IMR-90 (cell line): ENCODE data around the gene HOXB1. TPM values are rescaled to one million over a fixed set of nuclear protein-coding genes. Genes with fewer than 3 reads are reported as not detected.
A peak's percentile ranks its signal among the peaks of the same experiment; 100 is the strongest.

ENCODE experiments used
- ATAC-seq: fragments of 200-7000 bp; cut with Tn5 transposase; 2 replicates; pipeline ENCODE4 v1.9.1; 2020; ENCODE audit warnings: low read depth, mild to moderate bottlenecking, moderate library complexity
- BruUV-seq: library from RNA; stranded (reverse); fragments of 400-500 nt; replicated peaks from 2 replicates; lab custom pipeline; 2021; lab: Mats Ljungman, UMichigan
- CTCF ChIA-PET: fragments of 300-600 bp; formaldehyde crosslinking; extraction: SDS; loops from one replicate; lab custom pipeline; 2021; ENCODE audit warnings: antibody characterized with exemption; lab: Yijun Ruan, JAX
- POLR2A ChIA-PET: fragments of 300-600 bp; sonication (Branson Sonifier 250); formaldehyde crosslinking; loops from one replicate; lab custom pipeline; 2022; ENCODE audit warnings: antibody characterized with exemption; ENCODE audit not compliant: unreplicated experiment; lab: Charles Lee
- DNase-seq: peaks from one replicate; pipeline ENCODE4 v3.0.0; 2013
- H2AFZ ChIP-seq: replicated peaks from 2 replicates; pipeline ENCODE3; 2013; ENCODE audit warnings: low read length, mild to moderate bottlenecking; ENCODE audit not compliant: poor library complexity
- H2AK5ac ChIP-seq: 2 replicates; pipeline ENCODE4 v1.6.1; 2013; ENCODE audit warnings: low read depth, low read length, inconsistent platforms
- H2AK9ac ChIP-seq: replicated peaks from 2 replicates; pipeline ENCODE3; 2013; ENCODE audit warnings: mild to moderate bottlenecking, low read depth, low read length, moderate library complexity; ENCODE audit not compliant: poor library complexity
- H2BK120ac ChIP-seq: 2 replicates; pipeline ENCODE4 v1.6.1; 2013; ENCODE audit warnings: low read depth, low read length, inconsistent platforms
- H2BK15ac ChIP-seq: 3 replicates; pipeline ENCODE4 v1.6.1; 2013; ENCODE audit warnings: low read depth, low read length, inconsistent platforms
- H2BK20ac ChIP-seq: 2 replicates; pipeline ENCODE4 v1.6.1; 2013; ENCODE audit warnings: low read depth, mild to moderate bottlenecking, inconsistent platforms, low read length, moderate library complexity
- H2BK5ac ChIP-seq: 2 replicates; pipeline ENCODE4 v1.6.1; 2013; ENCODE audit warnings: mild to moderate bottlenecking, low read depth, low read length, inconsistent platforms; ENCODE audit not compliant: poor library complexity, severe bottlenecking
- H3K14ac ChIP-seq: replicated peaks from 2 replicates; pipeline ENCODE4 v1.6.1; 2013; ENCODE audit warnings: low read depth, low read length, inconsistent platforms
- H3K18ac ChIP-seq: 2 replicates; pipeline ENCODE4 v1.6.1; 2013; ENCODE audit warnings: low read depth, low read length, control low read depth
- H3K23ac ChIP-seq: 2 replicates; pipeline ENCODE4 v1.6.1; 2013; ENCODE audit warnings: low read depth, low read length, inconsistent platforms
- H3K27ac ChIP-seq: 2 replicates; pipeline ENCODE4 v1.5.1; 2013; ENCODE audit warnings: mild to moderate bottlenecking, control low read depth, low read length; ENCODE audit not compliant: insufficient read depth
- H3K27me3 ChIP-seq: 2 replicates; pipeline ENCODE4 v1.6.1; 2013; ENCODE audit warnings: low read length; ENCODE audit not compliant: control insufficient read depth, insufficient read depth
- H3K36me3 ChIP-seq: 2 replicates; pipeline ENCODE4 v1.6.1; 2013; ENCODE audit warnings: low read length, mixed read lengths; ENCODE audit not compliant: control insufficient read depth, insufficient read depth
- H3K4ac ChIP-seq: 2 replicates; pipeline ENCODE4 v1.6.1; 2013; ENCODE audit warnings: low read depth, low read length, inconsistent platforms
- H3K4me1 ChIP-seq: 2 replicates; pipeline ENCODE4 v1.6.1; 2013; ENCODE audit warnings: low read length, mixed read lengths; ENCODE audit not compliant: control insufficient read depth, insufficient read depth
- H3K4me2 ChIP-seq: 2 replicates; pipeline ENCODE4 v1.6.1; 2013; ENCODE audit warnings: low read depth, mild to moderate bottlenecking, control low read depth, low read length, moderate library complexity
- H3K4me3 ChIP-seq: 2 replicates; pipeline ENCODE4 v1.5.1; 2013; ENCODE audit warnings: low read depth, mild to moderate bottlenecking, control low read depth, low read length, moderate library complexity; ENCODE audit not compliant: insufficient read depth
- H3K56ac ChIP-seq: 2 replicates; pipeline ENCODE4 v1.6.1; 2013; ENCODE audit warnings: low read length, inconsistent platforms; ENCODE audit not compliant: insufficient read depth; ENCODE audit errors: extremely low read depth
- H3K79me1 ChIP-seq, 2 experiments: 2 replicates each; pipeline ENCODE4 v1.6.1; 2013; ENCODE audit warnings: low read length in 2 of 2, inconsistent platforms in 1 of 2, low read depth in 1 of 2
- H3K9ac ChIP-seq: 2 replicates; pipeline ENCODE4 v1.6.1; 2013; ENCODE audit warnings: low read depth, low read length, control low read depth
- H3K9me1 ChIP-seq: 2 replicates; pipeline ENCODE4 v1.6.1; 2013; ENCODE audit warnings: low read length, inconsistent platforms; ENCODE audit not compliant: insufficient read depth
- H3K9me3 ChIP-seq: 2 replicates; pipeline ENCODE4 v1.6.1; 2013; ENCODE audit warnings: low read length; ENCODE audit not compliant: control insufficient read depth, insufficient read depth
- H4K20me1 ChIP-seq: 2 replicates; pipeline ENCODE4 v1.6.1; 2013; ENCODE audit warnings: low read length, inconsistent platforms; ENCODE audit not compliant: insufficient read depth
- H4K5ac ChIP-seq: 2 replicates; pipeline ENCODE4 v1.6.1; 2013; ENCODE audit warnings: mild to moderate bottlenecking, low read depth, low read length, control low read depth
- H4K8ac ChIP-seq, 2 experiments: 2 replicates each; pipeline ENCODE4 v1.6.1; 2013; ENCODE audit warnings: low read depth in 2 of 2, low read length in 2 of 2, control low read depth in 1 of 2, inconsistent platforms in 1 of 2
- H4K91ac ChIP-seq: 2 replicates; pipeline ENCODE4 v1.6.1; 2013; ENCODE audit warnings: low read depth, low read length, inconsistent platforms; ENCODE audit not compliant: insufficient read depth
- BHLHE40 ChIP-seq: fragments of 150-350 bp; IDR thresholded peaks from 2 replicates; pipeline ENCODE4 v1.6.1; 2016; ENCODE audit warnings: mild to moderate bottlenecking, low read depth, low read length
- CEBPB ChIP-seq: IDR thresholded peaks from 2 replicates; pipeline ENCODE4 v1.6.1; 2012; ENCODE audit warnings: low read depth, low read length, improper control_type of control experiment
- CHD1 ChIP-seq: IDR thresholded peaks from 2 replicates; pipeline ENCODE4 v1.6.1; 2012; ENCODE audit warnings: low read depth, low read length, improper control_type of control experiment
- CTCF ChIP-seq: conservative IDR thresholded peaks from 2 replicates; pipeline ENCODE4 v1.5.1; 2012; ENCODE audit warnings: mild to moderate bottlenecking, low read depth, low read length, improper control_type of control experiment
- ELK1 ChIP-seq: fragments of 150-350 bp; IDR thresholded peaks from 2 replicates; pipeline ENCODE4 v1.6.1; 2016; ENCODE audit warnings: low read depth, mild to moderate bottlenecking, low read length, moderate library complexity, borderline replicate concordance
- FOS ChIP-seq: fragments of 150-350 bp; IDR thresholded peaks from 2 replicates; pipeline ENCODE4 v1.6.1; 2016; ENCODE audit warnings: low read depth, low read length
- MAFK ChIP-seq: IDR thresholded peaks from 2 replicates; pipeline ENCODE4 v1.6.1; 2012; ENCODE audit warnings: low read depth, low read length, improper control_type of control experiment
- MAZ ChIP-seq: IDR thresholded peaks from 2 replicates; pipeline ENCODE4 v1.6.1; 2012; ENCODE audit warnings: low read depth, mild to moderate bottlenecking, low read length, improper control_type of control experiment, moderate library complexity, borderline replicate concordance
- MXI1 ChIP-seq: IDR thresholded peaks from 2 replicates; pipeline ENCODE4 v1.6.1; 2012; ENCODE audit warnings: low read depth, mild to moderate bottlenecking, low read length, moderate library complexity, borderline replicate concordance
- NFE2L2 ChIP-seq: fragments of 150-350 bp; IDR thresholded peaks from 2 replicates; pipeline ENCODE4 v1.6.1; 2016; ENCODE audit warnings: low read depth, mild to moderate bottlenecking, low read length
- POLR2A ChIP-seq: IDR thresholded peaks from 2 replicates; pipeline ENCODE4 v1.6.1; 2012; ENCODE audit warnings: mild to moderate bottlenecking, low read depth, low read length
- RAD21 ChIP-seq: IDR thresholded peaks from 2 replicates; pipeline ENCODE4 v1.6.1; 2012; ENCODE audit warnings: low read length, improper control_type of control experiment
- RCOR1 ChIP-seq: IDR thresholded peaks from 2 replicates; pipeline ENCODE4 v1.6.1; 2012; ENCODE audit warnings: mild to moderate bottlenecking, low read length, improper control_type of control experiment; ENCODE audit not compliant: insufficient replicate concordance
- RFX5 ChIP-seq: IDR thresholded peaks from 2 replicates; pipeline ENCODE4 v1.8.0; 2012; ENCODE audit warnings: low read depth, mild to moderate bottlenecking, low read length, moderate library complexity
- SMC3 ChIP-seq: fragments of 150-350 bp; IDR thresholded peaks from 2 replicates; pipeline ENCODE4 v1.6.1; 2016; ENCODE audit warnings: low read depth, mild to moderate bottlenecking, antibody characterized with exemption, low read length, moderate library complexity
- USF2 ChIP-seq: fragments of 150-350 bp; IDR thresholded peaks from 2 replicates; pipeline ENCODE4 v1.6.1; 2017; ENCODE audit warnings: mild to moderate bottlenecking, antibody characterized with exemption, low read length, low read depth
- WGBS, 2 experiments: methylation state at CpG; one replicate each; pipeline versions ENCODE4 v1.1.5 to v1.1.7; 2013; ENCODE audit warnings: missing lambda C conversion rate in 2 of 2; ENCODE audit not compliant: insufficient read length in 1 of 2; ENCODE audit errors: extremely low coverage in 2 of 2; 5-methylcytosine and 5-hydroxymethylcytosine counted together
- dilution Hi-C: fragments of 300-500 bp; cut with HindIII; formaldehyde crosslinking; loops from one replicate; pipeline ENCODE4 v1.14.3; 2018; ENCODE audit warnings: low sequenced_read_pairs; ENCODE audit not compliant: unreplicated experiment
- in situ Hi-C: fragments of 300-500 bp; cut with MboI; formaldehyde crosslinking; loops from 3 replicates; pipeline ENCODE4 v1.14.3; 2019; ENCODE audit warnings: low sequenced_read_pairs, inconsistent platforms, mixed read lengths
- intact Hi-C: fragments of 100-400 bp; cut with micrococcal nuclease; formaldehyde crosslinking; loops from 2 replicates; pipeline ENCODE4 v1.10.0; 2022
- polyA plus RNA-seq, 3 experiments: library from polyadenylated mRNA; depleted of rRNA; stranded (reverse); fragments of >200 nt; gene quantifications; 2 replicates each; pipeline ENCODE4 v1.2.3, GENCODE V29; 2012; ENCODE audit warnings: low replicate concordance in 1 of 3
- total RNA-seq: library from RNA; depleted of rRNA; stranded (reverse); fragments of >200 nt; gene quantifications from 2 replicates; pipeline ENCODE4 v1.2.3, GENCODE V29; 2012

HOXB1 gene
- total and polyA plus RNA-seq, 2 of the 4 experiments (the other 2 are of a cell fraction): not detected

GRCh38 chr17:48562934-48563333 is 32.1 kb upstream of the HOXB1 start:
- H4K91ac ChIP-seq: peak overlapping the region; percentile 42
- ChIA-PET POLR2A (interaction anchor here (0.6 to 0.9 kb wide), 2 partner anchors 13 to 42 kb away, joined by 3 read pairs; no protein-coding TSS in a partner anchor), CTCF (interaction anchor here (0.6 to 1.4 kb wide), 2 partner anchors 70 to 676 kb away, joined by 3 to 6 read pairs; no protein-coding TSS in a partner anchor)
- peak overlapping the region; percentile 91 for H3K4ac ChIP-seq
- peak overlapping the region; percentile 88 for H2AK9ac ChIP-seq
- intact Hi-C loops (no loop called here), in situ Hi-C loops (no loop called here), dilution Hi-C loops (no loop called here)
- no TSS peak for BruUV-seq
- no peak overlapping the region for H2AFZ ChIP-seq
- H3K9me1 ChIP-seq: peaks cover 23% of the 10 kb centered on the region
- peak overlapping the region; percentile 46 for H2AK5ac ChIP-seq
- peak overlapping the region; percentile 80 for H2BK5ac ChIP-seq
- H3K4me1 ChIP-seq: peaks cover 81% of the 10 kb centered on the region
- no peak for TF ChIP-seq RAD21
- no peak for TF ChIP-seq USF2
- TF ChIP-seq CHD1: no peak
- no peak for TF ChIP-seq MAFK
- TF ChIP-seq CEBPB: no peak
- TF ChIP-seq MAZ: no peak
- TF ChIP-seq CTCF: no peak
- no peak for TF ChIP-seq MXI1
- no peak for TF ChIP-seq RFX5
- no peak for TF ChIP-seq RCOR1
- no peak for TF ChIP-seq FOS
- TF ChIP-seq NFE2L2: no peak
- TF ChIP-seq BHLHE40: no peak
- no peak for TF ChIP-seq POLR2A
- TF ChIP-seq ELK1: no peak
- TF ChIP-seq SMC3: no peak
- peaks cover 0 to 24% of the 10 kb centered on the region in 2 experiments; a peak in 2 of 4 replicates for H3K79me1 ChIP-seq
- H3K18ac ChIP-seq: peak overlapping the region; percentile 81
- no peak for DNase-seq
- peak overlapping the region; percentile 78 for H3K9ac ChIP-seq
- H3K23ac ChIP-seq: peak overlapping the region; percentile 96
- H3K9me3 ChIP-seq: no peaks in the 10 kb centered on the region
- peak overlapping the region; percentile 88 for H3K4me2 ChIP-seq
- H4K20me1 ChIP-seq: peaks cover 30% of the 10 kb centered on the region
- H4K8ac ChIP-seq: peak overlapping the region; percentile 38 to 73
- peaks cover 39% of the 10 kb centered on the region; the same call in 1 of the 2 replicates for H3K36me3 ChIP-seq
- ATAC-seq: no peak
- H3K4me3 ChIP-seq: peak overlapping the region; percentile 46
- peak overlapping the region; percentile 91 for H3K14ac ChIP-seq
- peak overlapping the region; percentile 29 for H2BK120ac ChIP-seq
- H3K56ac ChIP-seq: peak overlapping the region; percentile 67; the same call in 1 of the 2 replicates
- H2BK20ac ChIP-seq: peak overlapping the region; percentile 15; the same call in 1 of the 2 replicates
- H4K5ac ChIP-seq: peak overlapping the region; percentile 86
- H3K27me3 ChIP-seq: no peaks in the 10 kb centered on the region
- 0% methylated on average over 1 of the region's 5 CpGs; no CpG with 5 or more reads in 1 of the 2 experiments for WGBS, 2 experiments
- H2BK15ac ChIP-seq: peak overlapping the region; percentile 6; the same call in 1 of the 3 replicates
- H3K27ac ChIP-seq: peak overlapping the region; percentile 93
